HG03469 (cell line): ENCODE data around the gene ATRAID.
"Not testable (repeated sequence)": the region's sequence is repeated elsewhere in the genome, so short reads cannot be mapped to it uniquely, and the experiment has no call there.

Source experiments
- ATAC-seq: cut with Tn5 transposase; IDR thresholded peaks from one replicate; pipeline ENCODE4 v1.9.1; 2021; ENCODE audit warnings: mild to moderate bottlenecking, moderate library complexity, moderate number of reproducible peaks; ENCODE audit not compliant: unreplicated experiment

The ATRAID gene

DNA sequence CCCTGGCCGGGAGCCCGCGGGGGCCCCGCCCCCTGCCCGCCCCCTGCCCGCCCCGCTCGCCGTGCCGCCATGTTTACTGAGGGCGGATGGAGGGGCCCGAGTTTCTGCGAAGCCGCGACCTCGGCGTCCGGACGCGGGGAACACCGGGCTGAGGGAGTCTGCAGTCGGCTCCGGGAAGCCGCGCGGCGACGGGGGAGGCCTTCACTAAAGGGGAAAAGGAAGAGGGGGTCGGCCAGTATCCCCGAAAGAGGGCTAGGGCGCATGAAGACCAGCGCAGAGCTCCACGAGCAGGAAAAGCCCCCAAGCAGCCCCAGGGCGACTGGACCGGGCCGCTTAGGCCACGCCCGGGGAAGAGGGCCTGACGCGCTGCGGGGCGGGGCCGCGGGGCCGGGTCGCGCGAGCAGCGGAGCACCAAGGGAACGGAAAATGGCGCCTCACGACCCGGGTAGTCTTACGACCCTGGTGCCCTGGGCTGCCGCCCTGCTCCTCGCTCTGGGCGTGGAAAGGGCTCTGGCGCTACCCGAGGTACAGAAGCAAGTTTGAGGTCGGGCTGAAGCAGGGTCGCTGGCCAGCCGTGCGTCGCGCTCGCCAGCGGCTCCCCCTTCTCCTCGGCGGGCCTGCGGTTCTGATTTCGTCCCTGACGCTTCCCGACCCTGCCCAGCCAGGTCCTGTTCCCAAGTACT lies at the start of gene ATRAID, which contains the start of gene SLC5A6:
Gene ATRAID, plus strand, starts transcription at position 99 of the 683 bp plus-strand sequence. Its CDS starts 328 bp downstream, at position 427.
Gene SLC5A6, minus strand, starts transcription at position 326 of the 683 bp plus-strand sequence. CDS start 4,618 bp downstream, outside the sequence.
- peak; percentile 58 for ATAC-seq

DNA sequence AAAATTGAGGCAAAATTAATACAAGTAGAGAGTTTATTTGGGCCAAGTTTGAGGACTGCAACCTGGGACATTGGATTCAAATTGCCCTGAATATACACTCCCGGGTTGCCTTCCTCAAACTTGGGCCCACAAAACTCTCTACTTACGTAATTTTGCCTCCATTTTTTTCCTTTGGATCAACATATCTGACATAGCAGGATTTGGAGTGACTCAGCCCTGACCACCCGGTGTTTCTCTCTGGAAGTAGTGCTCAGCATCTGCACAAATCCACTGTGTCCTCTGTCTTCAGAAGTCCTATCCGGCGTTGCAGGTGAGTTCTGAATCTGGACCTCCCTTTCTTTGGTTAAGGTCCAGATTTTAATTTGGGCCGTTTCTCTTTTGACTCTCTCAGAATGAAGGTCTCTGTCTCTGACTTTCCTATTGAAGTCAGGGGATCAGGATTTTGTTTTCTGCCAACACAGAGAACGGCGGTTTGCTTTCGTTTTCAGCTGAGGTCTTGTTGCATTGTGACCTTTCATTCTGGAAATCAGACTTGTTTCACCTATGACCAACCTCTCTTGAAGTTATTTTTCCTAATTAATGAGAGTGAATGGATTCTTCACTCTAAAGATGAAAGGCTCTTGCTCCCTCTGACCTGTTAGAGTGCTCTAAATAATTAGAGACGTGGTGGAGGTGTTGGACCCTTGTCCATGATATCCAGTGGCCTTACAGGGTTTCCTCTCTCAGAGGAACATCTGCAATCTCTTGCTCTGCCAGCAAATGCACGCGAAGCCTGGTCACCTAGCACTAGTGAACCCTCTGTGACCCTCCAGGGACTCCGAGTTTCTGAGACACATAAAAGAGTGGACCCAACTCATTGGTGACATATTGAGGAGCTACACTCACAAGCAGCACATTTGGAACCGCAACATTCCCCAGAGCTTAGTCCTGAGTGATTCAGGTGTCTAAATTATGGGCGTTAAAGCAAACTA lies 49.4 kb upstream of the ATRAID start:
- ATAC-seq, result no peak

DNA sequence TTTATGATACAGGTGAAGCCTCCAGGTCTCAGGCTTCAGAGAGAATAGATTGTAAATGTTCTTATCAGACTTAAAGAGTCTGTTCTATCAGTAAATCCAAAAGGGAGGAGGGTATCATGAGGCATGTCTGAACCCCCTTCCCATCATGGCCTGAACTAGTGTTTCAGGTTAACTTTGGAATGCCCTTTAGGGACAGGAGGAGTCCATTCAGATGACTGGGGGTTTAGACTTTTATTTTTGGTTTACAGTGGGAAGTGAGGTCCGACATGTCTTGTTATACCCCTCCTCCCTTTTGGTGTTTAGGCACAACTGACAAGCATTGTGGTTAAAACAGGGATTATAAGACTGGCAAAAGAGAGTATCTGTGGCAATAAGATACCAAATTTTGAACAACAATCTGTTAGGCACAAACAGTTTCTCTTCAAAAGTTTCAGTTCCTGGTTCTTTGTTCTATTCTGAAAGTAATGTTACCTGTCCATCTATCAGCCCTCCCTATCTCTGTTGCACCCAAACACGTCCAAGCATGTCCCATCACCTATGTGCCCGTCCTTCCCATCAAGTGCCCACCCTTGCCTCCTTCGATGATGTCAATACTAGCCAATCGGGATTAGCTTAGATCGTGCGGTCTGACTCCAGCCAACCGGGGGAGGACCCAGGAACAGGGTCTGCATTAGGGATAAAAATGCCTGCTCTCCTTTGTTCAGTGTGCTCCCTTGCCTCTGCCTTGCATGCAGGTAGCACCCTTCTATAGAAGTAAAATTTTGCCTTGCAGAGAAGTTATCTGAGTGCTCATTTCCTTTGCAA lies 46.7 kb upstream of the ATRAID start:
- no peak for ATAC-seq

- no peak for ATAC-seq
Measured at GRCh38 chr2:27170581-27171337, 41.1 kb upstream of the ATRAID start.

DNA sequence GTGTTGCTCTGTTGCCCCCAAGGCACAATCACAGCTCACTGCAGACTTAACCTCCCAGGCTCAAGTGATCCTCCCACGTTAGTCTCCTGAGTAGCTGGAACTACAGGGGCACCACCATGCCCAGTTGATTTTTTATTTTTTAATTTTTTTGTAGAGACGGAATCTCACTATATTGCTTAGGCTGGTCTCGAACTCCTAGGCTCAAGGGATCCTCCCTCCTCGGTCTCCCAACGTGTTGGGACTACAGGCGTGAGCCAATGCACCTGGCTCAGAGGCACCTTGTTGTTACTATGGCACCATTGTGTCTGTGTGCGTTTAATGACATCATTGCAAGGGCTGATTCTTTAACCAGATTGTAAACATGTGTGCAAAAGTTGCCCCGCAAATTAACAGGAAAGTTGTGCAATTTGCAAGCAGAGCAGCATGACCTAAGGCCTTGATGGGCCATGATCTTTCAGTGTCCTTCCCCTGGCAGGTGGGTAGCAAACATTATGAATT lies 40.4 kb upstream of the ATRAID start:
- ATAC-seq, result no peak

GRCh38 chr2:27174638-27175037 lies 37.2 kb upstream of the ATRAID start:
- ATAC-seq, result no peak

GRCh38 chr2:27175330-27175729 lies 36.5 kb upstream of the ATRAID start:
- ATAC-seq, result no peak

GRCh38 chr2:27175781-27176180 lies 36.1 kb upstream of the ATRAID start:
- ATAC-seq, result not testable (repeated sequence)

GRCh38 chr2:27177441-27178351 lies 34.1 kb upstream of the ATRAID start:
- no peak for ATAC-seq

DNA sequence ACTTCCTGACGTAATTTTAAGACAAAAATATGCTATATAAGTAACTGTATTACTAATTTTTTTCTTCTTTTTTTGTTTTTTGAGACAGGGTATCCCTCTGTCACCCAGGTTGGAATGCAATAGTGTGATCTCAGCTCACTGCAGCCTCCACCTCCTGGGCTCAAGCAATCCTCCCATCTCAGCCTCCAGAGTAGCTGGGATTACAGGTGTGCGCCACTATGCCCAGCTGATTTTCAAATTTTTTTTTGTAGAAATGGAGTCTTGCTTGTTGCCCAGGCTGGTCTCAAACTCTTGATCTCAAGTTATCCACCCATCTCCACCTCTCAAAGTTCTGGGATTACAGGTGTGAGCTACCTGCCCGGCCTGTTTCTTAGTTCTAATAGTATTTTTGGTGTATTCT lies 33.4 kb upstream of the ATRAID start:
- no peak for ATAC-seq

DNA sequence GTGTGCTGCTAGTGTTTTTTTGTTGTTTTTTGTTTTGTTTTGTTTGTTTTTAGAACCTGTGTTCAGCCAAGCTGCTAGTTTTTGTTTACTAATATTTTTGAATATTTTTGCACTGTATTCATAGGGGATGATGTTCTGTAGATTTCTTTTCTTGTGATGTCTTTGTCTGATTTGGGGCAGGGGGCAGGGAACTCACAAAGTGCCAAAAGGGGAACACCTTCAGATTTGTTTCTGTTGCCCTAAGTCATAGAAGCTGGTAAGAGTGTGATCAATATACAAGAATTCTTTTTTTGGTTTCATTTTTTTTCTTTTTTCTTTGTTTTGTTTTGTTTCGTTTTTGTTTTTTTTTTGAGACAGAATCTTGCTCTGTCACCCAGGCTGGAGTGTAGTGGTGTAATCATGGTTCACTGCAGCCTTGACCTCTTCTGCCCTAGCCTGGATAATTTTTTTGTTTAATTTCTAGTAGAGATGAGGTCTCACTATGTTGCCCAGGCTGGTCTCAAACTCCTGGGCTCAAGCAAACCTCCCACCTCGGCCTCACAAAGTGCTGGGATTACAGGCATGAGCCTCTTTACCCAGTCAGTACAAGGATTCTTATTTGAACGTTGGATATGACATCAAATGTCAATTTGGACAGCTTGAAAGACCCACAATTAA lies 32.4 kb upstream of the ATRAID start:
- ATAC-seq, result no peak

DNA sequence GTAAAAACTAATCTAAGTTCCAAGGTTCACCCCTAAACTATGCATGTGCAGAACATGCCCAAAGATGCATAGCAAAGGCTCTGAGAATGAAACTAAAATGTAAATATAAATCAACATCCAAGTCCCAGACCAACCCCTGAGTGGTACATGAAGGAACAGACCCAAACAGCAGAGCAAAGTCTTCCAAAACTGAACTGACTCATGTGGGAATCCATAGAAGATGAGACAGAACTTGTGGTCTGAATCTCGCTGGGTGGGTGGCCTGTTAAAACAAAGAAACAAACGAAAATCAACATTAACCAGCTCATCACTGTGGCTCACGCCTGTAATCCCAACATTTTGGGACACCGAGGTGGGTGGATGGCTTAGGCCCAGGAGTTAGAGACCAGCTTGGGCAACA lies 29.5 kb upstream of the ATRAID start:
- no peak for ATAC-seq

GRCh38 chr2:27184115-27184514 lies 27.7 kb upstream of the ATRAID start:
- ATAC-seq, result no peak

GRCh38 chr2:27185331-27186026 lies 26.4 kb upstream of the ATRAID start:
- ATAC-seq, result no peak

DNA sequence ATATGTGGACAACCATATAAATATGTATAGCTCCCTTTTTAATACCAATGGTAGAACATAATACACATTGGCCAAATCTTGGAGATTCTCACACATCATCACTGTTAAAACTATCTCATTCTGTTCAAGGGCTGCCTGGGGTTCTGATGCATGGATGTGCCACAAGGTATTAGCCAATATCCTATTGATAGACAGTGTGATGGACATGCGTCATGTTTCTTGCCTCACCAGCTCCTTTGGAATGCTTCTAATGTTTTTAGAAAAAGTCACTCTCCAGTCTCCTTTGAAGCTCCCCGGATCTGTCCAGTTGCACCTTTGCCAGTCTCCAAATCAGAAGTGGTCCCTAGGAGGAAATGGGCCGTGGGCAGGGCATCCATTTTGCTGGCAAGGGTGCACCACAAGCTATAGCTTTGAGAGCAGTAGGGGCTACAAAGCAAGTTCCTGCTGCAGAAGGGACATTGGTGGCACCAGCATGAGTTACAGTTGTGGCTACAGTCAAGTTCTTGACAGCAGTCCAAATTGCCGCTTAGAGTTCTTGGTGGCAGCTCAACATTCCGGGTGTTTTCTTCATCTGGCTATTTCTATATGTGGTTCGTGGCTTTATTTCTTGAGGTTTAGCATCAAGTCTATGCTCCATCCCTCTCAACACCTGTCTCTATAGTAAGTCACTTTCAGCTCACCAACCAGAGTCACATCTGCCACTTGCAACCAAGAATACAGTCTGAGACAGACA lies 25.1 kb upstream of the ATRAID start:
- no peak for ATAC-seq

GRCh38 chr2:27189989-27190388 lies 21.9 kb upstream of the ATRAID start:
- ATAC-seq, result no peak
